HG03175 (cell line): ENCODE data around the gene RNASE12.
A peak's percentile ranks its signal among the peaks of the same experiment; 100 is the strongest.
"Not testable (repeated sequence)": the region's sequence is repeated elsewhere in the genome, so short reads cannot be mapped to it uniquely, and the experiment has no call there.

Experiments used
- ATAC-seq: cut with Tn5 transposase; IDR thresholded peaks from one replicate; pipeline ENCODE4 v1.9.1; 2021; ENCODE audit warnings: mild to moderate bottlenecking, moderate library complexity; ENCODE audit not compliant: unreplicated experiment

The RNASE12 gene, protein sequence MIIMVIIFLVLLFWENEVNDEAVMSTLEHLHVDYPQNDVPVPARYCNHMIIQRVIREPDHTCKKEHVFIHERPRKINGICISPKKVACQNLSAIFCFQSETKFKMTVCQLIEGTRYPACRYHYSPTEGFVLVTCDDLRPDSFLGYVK

DNA sequence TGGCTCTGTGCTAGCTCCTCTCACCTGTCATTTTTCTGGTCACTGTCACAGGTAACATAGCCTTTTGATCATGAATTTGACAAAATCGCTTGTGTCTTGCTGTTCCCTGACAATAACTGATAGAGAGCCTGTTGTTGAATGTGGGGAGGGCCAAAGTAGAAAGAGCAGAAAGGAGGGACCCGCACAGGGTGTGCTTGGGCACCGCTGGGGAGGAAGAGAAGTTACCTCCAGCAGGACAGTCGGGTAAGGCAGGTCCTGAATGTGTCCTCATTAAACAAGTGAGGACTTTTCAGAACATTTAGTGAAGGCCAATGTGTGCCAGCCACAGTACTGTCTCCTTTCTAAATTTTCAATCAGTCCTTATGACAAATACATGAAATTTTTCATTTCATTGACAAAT, at the start of gene RNASE12:
RNASE12 (minus strand) TSS at position 142 of the 400 bp plus-strand sequence. CDS start 653 bp downstream, outside the sequence.
- no peak for ATAC-seq

GRCh38 chr14:20632831-20633691, 41.9 kb upstream of the RNASE12 start:
- ATAC-seq = peak; percentile 76

GRCh38 chr14:20632448-20632830, 41.3 kb upstream of the RNASE12 start:
- ATAC-seq = peak; percentile 27

DNA sequence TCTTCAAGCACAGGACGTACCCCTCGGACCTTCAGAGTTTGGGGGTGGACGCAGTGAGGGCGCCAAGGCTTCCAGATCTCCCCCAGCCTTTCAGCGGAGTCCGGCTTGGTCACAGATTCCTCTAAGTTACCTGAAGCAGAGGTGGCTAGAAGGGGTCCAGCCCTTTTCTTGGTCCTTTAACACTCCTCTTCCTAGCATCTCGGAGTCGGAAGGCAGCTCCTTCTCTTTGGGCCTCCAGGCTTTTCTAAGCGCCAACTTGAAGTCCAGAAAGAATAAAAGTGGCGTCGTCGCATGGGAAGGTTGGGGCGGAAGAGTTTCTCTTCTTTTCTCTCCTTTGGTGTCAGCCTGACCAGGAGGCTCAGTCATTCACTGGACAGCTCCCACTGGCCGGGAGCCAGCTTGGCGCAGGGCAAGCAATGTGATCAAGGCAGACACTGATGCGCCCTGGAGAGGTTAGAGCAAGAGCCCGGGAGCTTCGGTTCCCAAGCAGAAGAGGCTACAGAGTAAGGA, 40.8 kb upstream of the RNASE12 start:
- no peak for ATAC-seq

DNA sequence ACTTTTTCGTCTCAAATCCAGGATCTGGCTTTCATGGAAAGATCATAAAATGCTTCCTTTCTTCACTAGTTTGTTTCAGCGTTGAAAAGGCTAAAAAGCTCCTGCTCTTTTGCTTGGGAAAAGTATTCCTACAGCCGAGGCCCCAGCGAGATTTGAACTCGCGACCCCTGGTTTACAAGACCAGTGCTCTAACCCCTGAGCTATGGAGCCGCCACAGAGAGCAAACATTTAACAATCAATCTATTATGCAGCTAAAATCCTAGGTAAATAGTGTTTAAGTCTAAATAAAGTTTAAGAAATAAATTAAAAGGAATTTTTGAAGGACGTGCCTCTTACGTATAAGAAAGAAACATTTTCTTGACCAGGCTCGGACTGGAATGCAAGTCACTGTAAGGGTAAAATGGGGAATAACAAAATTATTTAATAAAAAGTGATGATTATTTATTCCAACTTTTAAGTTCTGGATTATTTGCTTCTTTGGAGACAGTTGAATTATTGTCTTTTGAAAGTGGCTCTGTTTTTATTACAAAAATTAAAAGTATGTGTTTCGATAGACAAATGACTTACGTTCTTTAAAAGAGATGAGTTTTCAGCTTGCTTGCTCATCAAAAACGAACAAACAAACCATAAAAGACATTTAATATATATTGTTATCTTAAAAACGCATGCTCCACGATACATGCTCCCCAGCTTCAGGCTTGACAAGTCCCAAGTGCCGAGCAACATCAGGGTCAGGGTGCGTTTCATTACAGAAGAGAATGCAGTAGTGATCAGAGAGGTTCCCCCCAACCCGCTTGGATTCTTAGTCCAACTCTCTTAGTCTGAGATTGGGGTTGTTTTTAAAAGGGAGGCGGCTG, 40.1 kb upstream of the RNASE12 start:
- ATAC-seq = no peak

DNA sequence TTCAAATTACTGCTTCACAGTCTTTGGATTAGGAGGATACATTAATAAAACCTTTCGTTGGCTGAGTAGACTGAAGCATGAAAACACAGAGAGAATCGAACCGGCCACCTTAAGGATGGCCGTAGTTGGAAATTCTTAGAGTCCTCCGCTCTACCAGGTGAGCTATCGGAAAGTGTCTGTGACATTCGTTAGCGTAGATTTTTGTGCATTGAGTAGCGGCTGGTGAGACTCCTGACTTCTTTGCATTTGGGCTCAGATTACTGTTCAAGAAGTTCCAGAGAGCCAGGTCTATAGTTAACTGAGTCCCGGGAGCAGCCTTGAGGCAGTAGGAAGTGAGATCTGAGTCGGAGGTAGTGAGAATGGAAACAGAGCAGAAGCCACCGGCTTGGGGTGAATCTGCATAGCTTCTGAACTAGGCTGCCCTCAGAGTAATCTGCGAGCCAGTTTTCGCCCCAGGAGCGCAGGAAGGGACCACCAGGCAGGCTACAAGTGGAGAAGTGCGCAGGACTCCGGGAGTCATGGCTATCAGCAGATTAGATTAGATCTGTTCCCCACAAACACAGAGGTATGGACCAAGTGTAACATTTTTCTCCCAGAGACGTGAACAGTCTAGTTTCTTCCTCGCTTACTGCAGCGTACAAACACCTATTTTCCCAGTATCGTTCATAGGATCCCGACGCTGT, 39.3 kb upstream of the RNASE12 start:
- no peak for ATAC-seq

- ATAC-seq = no peak
Observed at GRCh38 chr14:20628063-20628854, 37.1 kb upstream of the RNASE12 start.

- no peak for ATAC-seq
Observed at GRCh38 chr14:20627346-20628027, 36.3 kb upstream of the RNASE12 start.

- ATAC-seq = no peak
Observed at GRCh38 chr14:20626274-20626673, 35.1 kb upstream of the RNASE12 start.

- peak; percentile 44 for ATAC-seq
Observed at GRCh38 chr14:20624495-20625070, 33.4 kb upstream of the RNASE12 start.

DNA sequence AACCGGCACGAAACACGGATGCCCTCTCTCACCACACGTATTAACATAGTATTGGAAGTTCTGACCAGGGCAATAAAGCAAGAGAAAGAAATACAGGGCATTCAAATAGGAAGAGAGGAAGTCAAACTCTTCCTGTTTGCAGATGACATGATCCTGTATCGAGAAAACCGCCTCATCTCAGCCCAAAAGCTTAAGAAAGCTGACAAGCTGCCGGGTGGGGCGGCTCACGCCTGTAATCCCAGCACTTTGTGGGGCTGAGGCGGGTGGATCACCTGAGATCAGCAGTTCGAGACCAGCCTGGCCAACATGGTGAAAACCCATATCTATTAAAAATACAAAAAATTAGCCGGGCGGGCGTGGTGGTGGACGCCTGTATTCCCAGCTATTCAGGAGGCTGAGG, 32.6 kb upstream of the RNASE12 start:
- ATAC-seq = no peak

DNA sequence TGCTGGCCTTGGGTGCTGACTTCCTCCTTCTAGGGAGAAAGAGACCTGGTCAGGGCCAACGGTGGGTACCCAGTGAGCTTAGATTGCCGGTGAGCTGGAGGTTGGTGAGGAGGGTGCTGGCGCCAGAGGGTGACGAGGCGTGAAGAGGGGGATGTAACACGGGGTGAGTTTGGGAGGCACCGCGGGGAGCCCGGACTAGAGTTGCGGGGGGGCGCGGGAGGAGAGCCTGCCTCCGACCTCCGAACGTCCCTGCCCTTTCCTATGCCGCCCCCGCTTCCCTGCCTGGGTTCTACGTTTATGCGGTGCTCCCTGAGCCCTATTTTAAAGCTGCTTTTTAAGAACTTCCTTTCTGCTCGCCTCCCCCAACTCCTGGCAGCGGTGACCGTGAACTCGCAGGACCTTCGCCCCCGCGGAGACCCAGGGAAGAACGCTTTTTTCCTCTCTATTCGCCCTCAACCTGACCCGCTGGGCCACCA, 31.7 kb upstream of the RNASE12 start:
- no peak for ATAC-seq

DNA sequence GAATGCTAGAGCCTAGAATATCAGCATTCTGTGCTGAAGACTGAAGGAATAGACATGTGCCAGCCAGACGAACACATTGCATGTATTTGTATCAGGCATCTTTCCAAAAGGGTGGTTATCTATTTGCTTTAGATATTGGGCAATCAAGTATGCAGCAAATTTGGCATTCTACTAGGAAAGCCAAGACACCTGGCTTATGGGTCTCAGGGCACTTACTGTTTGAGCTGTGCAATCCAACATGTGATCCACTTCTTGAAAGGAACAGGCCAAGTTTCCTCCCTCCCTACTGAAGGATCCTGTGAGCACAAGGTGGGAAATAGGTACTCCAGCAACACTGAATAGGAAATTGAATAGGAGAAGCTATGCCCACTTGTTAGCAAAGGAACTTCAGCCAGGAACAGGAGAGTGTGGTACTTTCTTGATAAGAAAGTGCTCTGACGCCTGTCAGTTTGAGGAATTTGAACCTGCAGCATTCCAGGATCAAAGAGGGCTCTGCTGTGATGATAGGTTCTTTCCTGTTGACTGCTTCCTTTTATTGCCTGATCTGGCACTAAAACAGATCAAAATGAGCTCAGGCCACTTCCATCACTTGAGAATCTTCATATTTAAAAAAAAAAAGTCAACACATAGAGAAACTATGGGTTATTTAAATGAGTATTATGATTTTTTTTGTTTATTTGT, 29.8 kb upstream of the RNASE12 start:
- ATAC-seq = no peak

DNA sequence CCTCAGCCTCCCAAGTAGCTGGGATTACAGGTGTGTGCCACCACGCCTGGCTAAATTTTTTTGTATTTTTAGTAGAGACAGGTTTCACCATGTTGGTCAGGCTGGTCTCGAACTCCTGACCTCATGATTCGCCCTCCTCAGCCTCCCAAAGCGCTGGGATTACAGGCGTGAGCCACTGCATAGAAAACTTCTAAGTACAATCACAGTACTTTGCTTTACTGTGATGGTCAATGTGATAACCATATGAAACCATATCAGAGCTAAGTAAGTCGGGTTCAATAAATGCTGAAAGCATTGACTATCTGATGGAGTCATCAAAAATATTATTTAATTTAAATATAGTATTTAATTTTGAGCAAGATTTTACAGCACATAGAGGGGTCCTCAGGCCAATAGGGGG, 28.5 kb upstream of the RNASE12 start:
- not testable (repeated sequence) for ATAC-seq

GRCh38 chr14:20618271-20618749, 27.1 kb upstream of the RNASE12 start:
- no peak for ATAC-seq

DNA sequence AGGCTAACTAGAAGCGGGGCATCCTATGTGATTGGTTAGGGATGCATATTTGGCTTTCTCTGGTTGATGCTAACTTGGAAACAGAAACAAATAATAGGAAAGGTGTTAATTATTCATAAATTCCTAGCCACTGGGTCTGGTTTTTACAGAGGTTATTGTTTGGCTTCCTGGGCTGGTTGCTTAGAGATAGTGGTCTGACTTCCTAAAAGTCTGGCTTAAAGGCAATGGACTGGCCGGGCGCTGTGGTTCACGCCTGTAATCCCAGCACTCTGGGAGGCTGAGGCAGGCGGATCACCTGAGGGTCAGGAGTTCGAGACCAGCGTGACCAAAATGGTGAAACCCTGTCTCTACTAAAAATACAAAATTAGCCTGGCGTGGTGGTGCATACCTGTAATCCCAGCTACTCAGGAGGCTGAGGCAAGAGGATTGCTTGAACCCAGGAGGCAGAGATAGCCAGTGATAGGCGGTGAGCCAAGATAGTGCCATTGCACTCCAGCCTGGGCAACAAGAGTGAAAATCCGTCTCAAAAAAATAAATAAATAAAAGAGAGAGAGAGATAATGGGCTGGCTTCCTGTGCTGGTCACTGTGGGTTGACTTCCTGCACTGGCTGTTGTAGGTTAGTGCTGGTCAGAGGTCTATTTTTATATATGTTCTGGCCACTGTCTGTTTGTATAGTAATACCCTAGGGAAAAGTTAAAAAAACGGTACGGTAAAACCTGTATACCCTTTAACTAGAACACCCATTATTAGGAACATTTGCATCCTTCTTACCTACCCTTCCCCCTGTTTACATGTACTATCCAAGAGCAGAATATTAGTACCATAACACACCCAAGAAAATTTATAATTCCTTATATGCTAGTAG, 26.2 kb upstream of the RNASE12 start:
- peak; percentile 40 for ATAC-seq

GRCh38 chr14:20615996-20616395, 24.8 kb upstream of the RNASE12 start:
- no peak for ATAC-seq
